Neural cell (in vitro differentiated cells): Measurements from ENCODE around the gene LONRF2. TPM values are rescaled to one million over a fixed set of nuclear protein-coding genes. Genes with fewer than 3 reads are reported as not detected.

ENCODE experiments used
- H2AFZ ChIP-seq: fragments of 200-600, 300-800 bp; sonication (generic), shearing (Covaris generic); 2 replicates; pipeline ENCODE4 v1.6.0; 2014; ENCODE audit warnings: low read depth, mild to moderate bottlenecking, antibody characterized with exemption, low read length, moderate library complexity
- H3F3A ChIP-seq: fragments of 200-600 bp; shearing (Covaris generic); 2 replicates; pipeline ENCODE4 v1.6.1; 2016; ENCODE audit warnings: mild to moderate bottlenecking, moderate library complexity, mixed read lengths, antibody characterized with exemption, low read length; ENCODE audit not compliant: insufficient read depth, poor library complexity, severe bottlenecking
- H3K27ac ChIP-seq: fragments of 200-600, 300-800 bp; sonication (generic), shearing (Covaris generic); 2 replicates; pipeline ENCODE4 v1.5.1; 2014; ENCODE audit warnings: mild to moderate bottlenecking, low read length, moderate library complexity
- H3K27me3 ChIP-seq: fragments of 300-800, 200-600 bp; sonication (generic), shearing (Covaris generic); 2 replicates; pipeline ENCODE4 v1.6.0; 2014; ENCODE audit warnings: mild to moderate bottlenecking, low read depth, low read length, moderate library complexity; ENCODE audit not compliant: insufficient read depth
- H3K36me3 ChIP-seq: fragments of 300-800, 200-600 bp; sonication (generic), shearing (Covaris generic); 2 replicates; pipeline ENCODE4 v1.5.1; 2014; ENCODE audit warnings: mild to moderate bottlenecking, antibody characterized with exemption, low read length, moderate library complexity; ENCODE audit not compliant: insufficient read depth
- H3K4me2 ChIP-seq: fragments of 300-800, 200-600 bp; sonication (generic), shearing (Covaris generic); 2 replicates; pipeline ENCODE4 v1.6.0; 2014; ENCODE audit warnings: mild to moderate bottlenecking, low read length
- H3K4me3 ChIP-seq: fragments of 300-800, 200-600 bp; sonication (generic), shearing (Covaris generic); 2 replicates; pipeline ENCODE4 v1.5.1; 2014; ENCODE audit warnings: mild to moderate bottlenecking, low read length, moderate library complexity
- H3K79me2 ChIP-seq: fragments of 200-600 bp; shearing (Covaris generic); replicated peaks from 2 replicates; pipeline ENCODE4 v1.6.0; 2014; ENCODE audit warnings: mild to moderate bottlenecking, low read length, moderate library complexity; ENCODE audit not compliant: insufficient read depth
- H3K9ac ChIP-seq: fragments of 300-800, 200-600 bp; sonication (generic), shearing (Covaris generic); 2 replicates; pipeline ENCODE4 v1.6.1; 2016; ENCODE audit warnings: mild to moderate bottlenecking, low read length, mixed read lengths
- H3K9me2 ChIP-seq: fragments of 200-600 bp; shearing (Covaris generic); 2 replicates; pipeline ENCODE4 v1.6.1; 2016; ENCODE audit warnings: mild to moderate bottlenecking, low read length, mixed read lengths; ENCODE audit not compliant: insufficient read depth
- H3K9me3 ChIP-seq: fragments of 200-600, 300-800 bp; sonication (generic), shearing (Covaris generic); 2 replicates; pipeline ENCODE4 v1.6.1; 2016; ENCODE audit warnings: mild to moderate bottlenecking, mixed run types, low read length, moderate library complexity, mixed read lengths
- H4K20me1 ChIP-seq: fragments of 200-600 bp; shearing (Covaris generic); 2 replicates; pipeline ENCODE4 v1.6.1; 2016; ENCODE audit warnings: mild to moderate bottlenecking, mixed run types; ENCODE audit not compliant: insufficient read depth
- EP300 ChIP-seq: fragments of 450-650 bp; conservative IDR thresholded peaks from 2 replicates; pipeline ENCODE4 v1.6.1; 2014; ENCODE audit warnings: antibody characterized with exemption, mild to moderate bottlenecking, moderate library complexity; ENCODE audit not compliant: poor library complexity, severe bottlenecking
- MXI1 ChIP-seq: fragments of 450-650 bp; conservative IDR thresholded peaks from 2 replicates; pipeline ENCODE4 v1.6.1; 2014; ENCODE audit warnings: antibody characterized with exemption, mild to moderate bottlenecking; ENCODE audit not compliant: poor library complexity, severe bottlenecking
- POLR2AphosphoS5 ChIP-seq: IDR thresholded peaks from 2 replicates; pipeline ENCODE4 v1.6.1; 2012
- SMC3 ChIP-seq: fragments of 450-650 bp; conservative IDR thresholded peaks from 2 replicates; pipeline ENCODE4 v1.6.1; 2014; ENCODE audit warnings: antibody characterized with exemption, mild to moderate bottlenecking, moderate library complexity; ENCODE audit not compliant: poor library complexity
- TAF1 ChIP-seq: IDR thresholded peaks from 2 replicates; pipeline ENCODE4 v1.6.1; 2012; ENCODE audit warnings: low read depth
- polyA plus RNA-seq: library from polyadenylated mRNA; depleted of rRNA; stranded (reverse); fragments of >200 nt; gene quantifications from 2 replicates; pipeline ENCODE4 v1.2.3, GENCODE V29; 2014
- TF ChIP-seq, protein P1 (sequence below): IDR thresholded peaks from 2 replicates; pipeline ENCODE4 v1.6.1; 2012; ENCODE audit warnings: borderline replicate concordance
- TF ChIP-seq, protein P2 (sequence below): fragments of 450-650 bp; IDR thresholded peaks from 2 replicates; pipeline ENCODE4 v1.5.1; 2014; ENCODE audit warnings: antibody characterized with exemption, mild to moderate bottlenecking, moderate library complexity; ENCODE audit not compliant: poor library complexity, severe bottlenecking

Gene LONRF2
- polyA plus RNA-seq, 1 donor from 2014 or later, result 20.7 TPM

DNA sequence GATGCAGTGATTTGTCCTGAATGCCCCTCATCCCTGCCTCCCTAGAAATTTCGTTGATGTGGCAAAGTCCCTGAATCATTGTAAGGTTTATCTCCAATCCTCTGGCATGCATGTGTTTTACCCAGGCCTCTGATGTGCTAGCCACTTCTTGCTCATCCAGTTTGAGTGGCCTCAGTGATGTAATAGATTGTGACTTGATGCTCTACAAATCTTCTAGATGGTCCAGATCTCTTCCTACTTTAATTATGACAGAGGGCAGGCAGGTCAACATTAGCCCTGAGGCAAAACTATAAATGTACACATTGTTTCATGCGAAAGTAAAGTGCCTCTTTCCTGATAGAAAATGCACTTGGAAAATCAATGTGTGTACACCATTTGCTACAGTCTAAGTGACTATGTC is 54.5 kb downstream of the LONRF2 start:
- Histone ChIP-seq H2AFZ (no peak overlapping the region), H3K36me3 (no peaks in the 10 kb centered on the region), H3K27me3 (no peaks in the 10 kb centered on the region), H3K27ac (no peak overlapping the region), H3K9ac (no peak overlapping the region), H3K4me2 (no peak overlapping the region), H3K9me3 (no peaks in the 10 kb centered on the region), H3F3A (no peaks in the 10 kb centered on the region), H4K20me1 (no peaks in the 10 kb centered on the region), H3K4me3 (no peak overlapping the region), H3K9me2 (no peaks in the 10 kb centered on the region), H3K79me2 (no peaks in the 10 kb centered on the region)
- TF ChIP-seq, protein P1, sequence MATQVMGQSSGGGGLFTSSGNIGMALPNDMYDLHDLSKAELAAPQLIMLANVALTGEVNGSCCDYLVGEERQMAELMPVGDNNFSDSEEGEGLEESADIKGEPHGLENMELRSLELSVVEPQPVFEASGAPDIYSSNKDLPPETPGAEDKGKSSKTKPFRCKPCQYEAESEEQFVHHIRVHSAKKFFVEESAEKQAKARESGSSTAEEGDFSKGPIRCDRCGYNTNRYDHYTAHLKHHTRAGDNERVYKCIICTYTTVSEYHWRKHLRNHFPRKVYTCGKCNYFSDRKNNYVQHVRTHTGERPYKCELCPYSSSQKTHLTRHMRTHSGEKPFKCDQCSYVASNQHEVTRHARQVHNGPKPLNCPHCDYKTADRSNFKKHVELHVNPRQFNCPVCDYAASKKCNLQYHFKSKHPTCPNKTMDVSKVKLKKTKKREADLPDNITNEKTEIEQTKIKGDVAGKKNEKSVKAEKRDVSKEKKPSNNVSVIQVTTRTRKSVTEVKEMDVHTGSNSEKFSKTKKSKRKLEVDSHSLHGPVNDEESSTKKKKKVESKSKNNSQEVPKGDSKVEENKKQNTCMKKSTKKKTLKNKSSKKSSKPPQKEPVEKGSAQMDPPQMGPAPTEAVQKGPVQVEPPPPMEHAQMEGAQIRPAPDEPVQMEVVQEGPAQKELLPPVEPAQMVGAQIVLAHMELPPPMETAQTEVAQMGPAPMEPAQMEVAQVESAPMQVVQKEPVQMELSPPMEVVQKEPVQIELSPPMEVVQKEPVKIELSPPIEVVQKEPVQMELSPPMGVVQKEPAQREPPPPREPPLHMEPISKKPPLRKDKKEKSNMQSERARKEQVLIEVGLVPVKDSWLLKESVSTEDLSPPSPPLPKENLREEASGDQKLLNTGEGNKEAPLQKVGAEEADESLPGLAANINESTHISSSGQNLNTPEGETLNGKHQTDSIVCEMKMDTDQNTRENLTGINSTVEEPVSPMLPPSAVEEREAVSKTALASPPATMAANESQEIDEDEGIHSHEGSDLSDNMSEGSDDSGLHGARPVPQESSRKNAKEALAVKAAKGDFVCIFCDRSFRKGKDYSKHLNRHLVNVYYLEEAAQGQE, result no peak
- TF ChIP-seq POLR2AphosphoS5 (no peak), SMC3 (no peak), MXI1 (no peak), EP300 (no peak), TAF1 (no peak)
- TF ChIP-seq, protein P2, sequence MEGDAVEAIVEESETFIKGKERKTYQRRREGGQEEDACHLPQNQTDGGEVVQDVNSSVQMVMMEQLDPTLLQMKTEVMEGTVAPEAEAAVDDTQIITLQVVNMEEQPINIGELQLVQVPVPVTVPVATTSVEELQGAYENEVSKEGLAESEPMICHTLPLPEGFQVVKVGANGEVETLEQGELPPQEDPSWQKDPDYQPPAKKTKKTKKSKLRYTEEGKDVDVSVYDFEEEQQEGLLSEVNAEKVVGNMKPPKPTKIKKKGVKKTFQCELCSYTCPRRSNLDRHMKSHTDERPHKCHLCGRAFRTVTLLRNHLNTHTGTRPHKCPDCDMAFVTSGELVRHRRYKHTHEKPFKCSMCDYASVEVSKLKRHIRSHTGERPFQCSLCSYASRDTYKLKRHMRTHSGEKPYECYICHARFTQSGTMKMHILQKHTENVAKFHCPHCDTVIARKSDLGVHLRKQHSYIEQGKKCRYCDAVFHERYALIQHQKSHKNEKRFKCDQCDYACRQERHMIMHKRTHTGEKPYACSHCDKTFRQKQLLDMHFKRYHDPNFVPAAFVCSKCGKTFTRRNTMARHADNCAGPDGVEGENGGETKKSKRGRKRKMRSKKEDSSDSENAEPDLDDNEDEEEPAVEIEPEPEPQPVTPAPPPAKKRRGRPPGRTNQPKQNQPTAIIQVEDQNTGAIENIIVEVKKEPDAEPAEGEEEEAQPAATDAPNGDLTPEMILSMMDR, result no peak

DNA sequence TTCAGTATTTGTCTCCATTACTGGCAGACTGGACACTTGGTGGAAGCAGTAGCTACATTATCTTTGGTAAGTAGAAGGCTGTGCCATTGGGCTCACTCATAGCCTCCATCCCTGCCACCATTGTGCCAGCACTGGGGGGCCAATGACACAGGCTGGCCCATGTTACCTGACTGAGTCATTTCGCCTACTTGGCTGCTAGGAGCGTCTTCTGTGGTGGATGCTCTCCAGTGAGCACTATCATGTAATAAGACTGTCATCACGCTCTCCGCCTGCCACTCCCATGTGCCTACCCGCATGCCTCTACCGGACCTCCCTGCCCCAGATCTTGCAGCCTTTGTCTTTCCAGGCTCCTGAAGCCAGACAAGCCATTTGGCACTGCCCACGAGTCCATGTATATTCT is 56.2 kb downstream of the LONRF2 start:
- no peaks in the 10 kb centered on the region for H3F3A ChIP-seq
- no peaks in the 10 kb centered on the region for H3K27me3 ChIP-seq
- no peaks in the 10 kb centered on the region for H3K36me3 ChIP-seq
- no peak for TF ChIP-seq TAF1
- TF ChIP-seq MXI1, result no peak
- TF ChIP-seq, protein P1, result no peak
- H3K4me3 ChIP-seq, result no peak overlapping the region
- H3K4me2 ChIP-seq, result no peak overlapping the region
- no peaks in the 10 kb centered on the region for H3K79me2 ChIP-seq
- H3K9ac ChIP-seq, result no peak overlapping the region
- no peaks in the 10 kb centered on the region for H3K9me2 ChIP-seq
- H3K9me3 ChIP-seq, result no peaks in the 10 kb centered on the region
- H3K27ac ChIP-seq, result no peak overlapping the region
- no peaks in the 10 kb centered on the region for H4K20me1 ChIP-seq
- H2AFZ ChIP-seq, result no peak overlapping the region
